ENCODE results near the gene PSME3IP1.
"Not testable (repeated sequence)": the region's sequence is repeated elsewhere in the genome, so short reads cannot be mapped to it uniquely, and the experiment has no call there.

The PSME3IP1 gene

GRCh38 chr16:57185945-57186871 is at the start of gene PSME3IP1, which contains the start of gene RSPRY1:
Gene PSME3IP1 (minus strand): TSS chr16:57186039. CDS start chr16:57173854, 12,185 bp downstream.
Gene RSPRY1 (plus strand): TSS chr16:57186329. CDS start chr16:57204659, 18,330 bp downstream.
- DNase-seq, result peak; percentile 97

- DNase-seq, result peak; percentile 87
Measured at GRCh38 chr16:57235128-57236021, 49.5 kb upstream of the PSME3IP1 start.

GRCh38 chr16:57234707-57235092 is 48.9 kb upstream of the PSME3IP1 start:
- no peak for DNase-seq

GRCh38 chr16:57233944-57234706 is 48.3 kb upstream of the PSME3IP1 start:
- peak; percentile 18 for DNase-seq

GRCh38 chr16:57231821-57232350 is 46.0 kb upstream of the PSME3IP1 start:
- DNase-seq, result no peak

GRCh38 chr16:57229079-57229478 is 43.2 kb upstream of the PSME3IP1 start:
- no peak for DNase-seq

GRCh38 chr16:57226701-57227621 is 41.1 kb upstream of the PSME3IP1 start:
- no peak for DNase-seq

- no peak for DNase-seq
Measured at GRCh38 chr16:57225978-57226377, 40.1 kb upstream of the PSME3IP1 start.

- no peak for DNase-seq
Measured at GRCh38 chr16:57224651-57225335, 39.0 kb upstream of the PSME3IP1 start.

GRCh38 chr16:57223057-57223456 is 37.2 kb upstream of the PSME3IP1 start:
- no peak for DNase-seq

- no peak for DNase-seq
Measured at GRCh38 chr16:57216968-57217367, 31.1 kb upstream of the PSME3IP1 start.

- no peak for DNase-seq
Measured at GRCh38 chr16:57213462-57213861, 27.6 kb upstream of the PSME3IP1 start.

GRCh38 chr16:57209780-57210179 is 23.9 kb upstream of the PSME3IP1 start:
- DNase-seq, result no peak

GRCh38 chr16:57208926-57209325 is 23.1 kb upstream of the PSME3IP1 start:
- DNase-seq, result no peak

- no peak for DNase-seq
Measured at GRCh38 chr16:57204675-57205074, 18.8 kb upstream of the PSME3IP1 start.

GRCh38 chr16:57203451-57203850 is 17.6 kb upstream of the PSME3IP1 start:
- no peak for DNase-seq

GRCh38 chr16:57202095-57202886 is 16.5 kb upstream of the PSME3IP1 start:
- DNase-seq, result no peak

- DNase-seq, result not testable (repeated sequence)
Measured at GRCh38 chr16:57200926-57201325, 15.1 kb upstream of the PSME3IP1 start.

GRCh38 chr16:57200321-57200720 is 14.5 kb upstream of the PSME3IP1 start:
- not testable (repeated sequence) for DNase-seq

- DNase-seq, result no peak
Measured at GRCh38 chr16:57196753-57197152, 10.9 kb upstream of the PSME3IP1 start.
